Measurements from ENCODE around the gene HSDL2.

The HSDL2 gene

GRCh38 chr9:112493393-112494137 lies 113.7 kb downstream of the HSDL2 start:
- no peak overlapping the region for H3K4me3 ChIP-seq (replicated peaks; ENCODE audit: low read depth, low read length)
- TF ChIP-seq CTCF (IDR thresholded peaks at IDR 0.05; ENCODE audit: insufficient read depth, low read length, poor library complexity, severe bottlenecking), result no peak
- H3K27me3 ChIP-seq (replicated peaks; ENCODE audit: control insufficient read depth, insufficient read depth, low read length), result no peaks in the 10 kb centered on the region
- H3K36me3 ChIP-seq (ENCODE audit: control insufficient read depth, insufficient read depth, low read length), result no peaks in the 10 kb centered on the region
- no peak for DNase-seq (ENCODE audit: extremely low read depth, insufficient read length)

- no peaks in the 10 kb centered on the region for H3K36me3 ChIP-seq (ENCODE audit: control insufficient read depth, insufficient read depth, low read length)
- TF ChIP-seq CTCF (IDR thresholded peaks at IDR 0.05; ENCODE audit: insufficient read depth, low read length, poor library complexity, severe bottlenecking), result no peak
- H3K4me3 ChIP-seq (replicated peaks; ENCODE audit: low read depth, low read length), result no peak overlapping the region
- no peak for DNase-seq (ENCODE audit: extremely low read depth, insufficient read length)
- no peaks in the 10 kb centered on the region for H3K27me3 ChIP-seq (replicated peaks; ENCODE audit: control insufficient read depth, insufficient read depth, low read length)
Observed at GRCh38 chr9:112494153-112494552, 114.2 kb downstream of the HSDL2 start.

- no peak overlapping the region for H3K4me3 ChIP-seq (replicated peaks; ENCODE audit: low read depth, low read length)
- no peak for DNase-seq (ENCODE audit: extremely low read depth, insufficient read length)
- H3K27me3 ChIP-seq (replicated peaks; ENCODE audit: control insufficient read depth, insufficient read depth, low read length), result no peaks in the 10 kb centered on the region
- TF ChIP-seq CTCF (IDR thresholded peaks at IDR 0.05; ENCODE audit: insufficient read depth, low read length, poor library complexity, severe bottlenecking), result no peak
- no peaks in the 10 kb centered on the region for H3K36me3 ChIP-seq (ENCODE audit: control insufficient read depth, insufficient read depth, low read length)
Observed at GRCh38 chr9:112495614-112496013, 115.7 kb downstream of the HSDL2 start.

- TF ChIP-seq CTCF (IDR thresholded peaks at IDR 0.05; ENCODE audit: insufficient read depth, low read length, poor library complexity, severe bottlenecking), result no peak
- no peak for DNase-seq (ENCODE audit: extremely low read depth, insufficient read length)
- Histone ChIP-seq H3K4me3 (replicated peaks; ENCODE audit: low read depth, low read length) (no peak overlapping the region), H3K36me3 (ENCODE audit: control insufficient read depth, insufficient read depth, low read length) (no peaks in the 10 kb centered on the region), H3K27me3 (replicated peaks; ENCODE audit: control insufficient read depth, insufficient read depth, low read length) (no peaks in the 10 kb centered on the region)
Observed at GRCh38 chr9:112496074-112496722, 116.3 kb downstream of the HSDL2 start.

GRCh38 chr9:112500842-112501241 lies 120.9 kb downstream of the HSDL2 start:
- no peak for DNase-seq (ENCODE audit: extremely low read depth, insufficient read length)
- Histone ChIP-seq H3K27me3 (replicated peaks; ENCODE audit: control insufficient read depth, insufficient read depth, low read length) (no peaks in the 10 kb centered on the region), H3K36me3 (ENCODE audit: control insufficient read depth, insufficient read depth, low read length) (no peaks in the 10 kb centered on the region), H3K4me3 (replicated peaks; ENCODE audit: low read depth, low read length) (no peak overlapping the region)
- no peak for TF ChIP-seq CTCF (IDR thresholded peaks at IDR 0.05; ENCODE audit: insufficient read depth, low read length, poor library complexity, severe bottlenecking)
